OCI-LY7 (cell line): ENCODE measurements around the gene CXCL6.

Experiments used
- CTCF ChIP-seq: fragments of 200-600 bp; sonication (generic); conservative IDR thresholded peaks from 2 replicates; pipeline ENCODE4 v1.5.1; 2014; ENCODE audit warnings: mild to moderate bottlenecking, antibody characterized with exemption, low read length, moderate library complexity, mixed read lengths
- EZH2phosphoT487 ChIP-seq: fragments of 200-600 bp; sonication (generic); IDR thresholded peaks from 2 replicates; pipeline ENCODE4 v1.6.1; 2018; ENCODE audit warnings: low read depth, borderline replicate concordance, mild to moderate bottlenecking, mixed run types, antibody characterized with exemption, low read length, moderate library complexity, mixed read lengths

GRCh38 chr4:73875401-73875800, 38.9 kb downstream of the CXCL6 start:
- TF ChIP-seq CTCF (no peak), EZH2phosphoT487 (no peak)
